ENCODE measurements around the gene IL1RN.

- no peak for TF ChIP-seq POLR2A (IDR thresholded peaks at IDR 0.05)
- TF ChIP-seq CTCF (IDR thresholded peaks at IDR 0.05), result no peak
- TF ChIP-seq EP300 (IDR thresholded peaks at IDR 0.05), result no peak
- TF ChIP-seq POLR2AphosphoS5 (IDR thresholded peaks at IDR 0.05), result no peak
Observed at GRCh38 chr2:113137827-113138226, 10.4 kb downstream of the IL1RN start.
